Measurements from ENCODE around the gene SAFB2. TPM values are rescaled to one million over a fixed set of nuclear protein-coding genes. Genes with fewer than 3 reads are reported as not detected.

Gene SAFB2
- total RNA-seq, 4 donors from 2014 or later = 59.5 to 200 (median 121) TPM

DNA sequence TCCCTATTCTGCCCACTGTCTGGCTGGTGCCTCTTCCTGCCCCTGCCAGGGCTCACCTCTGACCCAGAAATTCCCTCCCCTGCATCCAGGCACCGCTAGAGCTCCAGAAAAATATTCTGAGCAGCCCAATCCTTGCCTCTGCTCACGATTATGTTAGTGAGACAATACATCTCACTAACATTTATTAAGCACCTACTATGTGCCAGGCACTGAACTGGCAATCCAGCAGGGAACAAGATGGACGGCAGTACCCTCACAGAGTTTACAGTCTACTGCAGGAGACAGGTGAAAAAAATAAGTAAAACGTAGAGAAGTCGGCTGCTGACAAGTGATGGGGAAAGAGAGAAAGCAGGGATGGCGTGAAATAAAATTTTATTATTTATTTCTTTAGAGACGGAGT is 60.3 kb downstream of the SAFB2 start:
- Histone ChIP-seq H3K9me3 (peaks cover 0 to 8% (median 4%) of the 10 kb centered on the region in 4 donors), H3K4me3 (no peak overlapping the region), H3K4me1 (no peaks in the 10 kb centered on the region), H3K36me3 (no peaks in the 10 kb centered on the region), H3K27me3 (peaks cover 0 to 1% of the 10 kb centered on the region in 2 donors), H3K27ac (no peak overlapping the region)
- DNase-seq = no peak
- TF ChIP-seq, protein P1, sequence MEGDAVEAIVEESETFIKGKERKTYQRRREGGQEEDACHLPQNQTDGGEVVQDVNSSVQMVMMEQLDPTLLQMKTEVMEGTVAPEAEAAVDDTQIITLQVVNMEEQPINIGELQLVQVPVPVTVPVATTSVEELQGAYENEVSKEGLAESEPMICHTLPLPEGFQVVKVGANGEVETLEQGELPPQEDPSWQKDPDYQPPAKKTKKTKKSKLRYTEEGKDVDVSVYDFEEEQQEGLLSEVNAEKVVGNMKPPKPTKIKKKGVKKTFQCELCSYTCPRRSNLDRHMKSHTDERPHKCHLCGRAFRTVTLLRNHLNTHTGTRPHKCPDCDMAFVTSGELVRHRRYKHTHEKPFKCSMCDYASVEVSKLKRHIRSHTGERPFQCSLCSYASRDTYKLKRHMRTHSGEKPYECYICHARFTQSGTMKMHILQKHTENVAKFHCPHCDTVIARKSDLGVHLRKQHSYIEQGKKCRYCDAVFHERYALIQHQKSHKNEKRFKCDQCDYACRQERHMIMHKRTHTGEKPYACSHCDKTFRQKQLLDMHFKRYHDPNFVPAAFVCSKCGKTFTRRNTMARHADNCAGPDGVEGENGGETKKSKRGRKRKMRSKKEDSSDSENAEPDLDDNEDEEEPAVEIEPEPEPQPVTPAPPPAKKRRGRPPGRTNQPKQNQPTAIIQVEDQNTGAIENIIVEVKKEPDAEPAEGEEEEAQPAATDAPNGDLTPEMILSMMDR (IDR thresholded peaks at IDR 0.05) = no peak

DNA sequence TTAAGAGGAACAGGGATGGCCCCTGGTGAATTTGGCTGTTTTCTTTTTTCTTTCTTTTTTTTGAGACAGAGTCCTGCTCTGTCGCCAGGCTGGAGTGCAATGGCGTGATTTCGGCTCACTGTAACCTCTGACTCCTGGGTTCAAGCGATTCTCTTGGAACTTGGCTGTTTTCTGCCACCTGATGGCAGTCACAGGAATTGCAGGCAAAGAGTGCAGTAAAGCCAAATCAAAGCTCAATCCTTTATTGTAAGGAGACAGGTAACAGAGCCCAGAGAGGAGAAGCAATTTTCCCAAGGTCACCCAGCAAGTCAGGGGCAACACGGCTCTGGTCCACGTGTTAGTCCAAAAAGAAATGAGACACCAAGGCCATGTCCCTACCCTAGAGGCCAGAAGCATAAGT is 61.0 kb downstream of the SAFB2 start:
- Histone ChIP-seq H3K27me3 (no peaks in the 10 kb centered on the region), H3K36me3 (no peaks in the 10 kb centered on the region), H3K27ac (no peak overlapping the region), H3K4me1 (no peaks in the 10 kb centered on the region), H3K4me3 (no peak overlapping the region), H3K9me3 (peaks cover 0 to 8% (median 4%) of the 10 kb centered on the region in 4 donors)
- DNase-seq = no peak
- TF ChIP-seq POLR2A (IDR thresholded peaks at IDR 0.05) = no peak
- TF ChIP-seq, protein P1 (IDR thresholded peaks at IDR 0.05) = peak in 3 of 6 experiments; percentile 15 to 36 (median 33)

DNA sequence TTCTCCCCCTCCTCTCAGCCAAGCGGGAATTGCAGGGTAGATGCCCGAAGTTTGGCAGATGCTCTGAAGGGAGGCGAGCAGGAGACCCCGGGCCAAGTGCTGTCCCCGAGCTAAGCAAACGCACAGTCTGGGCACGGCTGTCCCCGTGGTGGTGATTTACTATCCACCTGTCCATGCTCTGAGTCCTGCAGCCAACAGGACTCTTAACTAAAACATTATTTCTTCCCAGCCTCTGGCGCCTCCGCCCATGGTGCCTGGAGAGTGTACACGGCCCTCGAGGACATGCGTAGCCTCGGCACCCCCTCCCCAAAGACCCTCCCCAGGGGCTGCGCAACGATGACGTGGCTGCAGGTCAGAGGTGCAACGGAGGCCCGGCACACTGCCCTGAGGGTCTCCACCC is 62.4 kb downstream of the SAFB2 start:
- Histone ChIP-seq H3K27ac (no peak overlapping the region), H3K9me3 (peaks cover 0 to 8% (median 4%) of the 10 kb centered on the region in 4 donors), H3K36me3 (no peaks in the 10 kb centered on the region), H3K4me1 (no peaks in the 10 kb centered on the region), H3K27me3 (no peaks in the 10 kb centered on the region), H3K4me3 (no peak overlapping the region)
- DNase-seq = no peak
- TF ChIP-seq, protein P1 (IDR thresholded peaks at IDR 0.05) = no peak
- no peak for TF ChIP-seq POLR2A (IDR thresholded peaks at IDR 0.05)

DNA sequence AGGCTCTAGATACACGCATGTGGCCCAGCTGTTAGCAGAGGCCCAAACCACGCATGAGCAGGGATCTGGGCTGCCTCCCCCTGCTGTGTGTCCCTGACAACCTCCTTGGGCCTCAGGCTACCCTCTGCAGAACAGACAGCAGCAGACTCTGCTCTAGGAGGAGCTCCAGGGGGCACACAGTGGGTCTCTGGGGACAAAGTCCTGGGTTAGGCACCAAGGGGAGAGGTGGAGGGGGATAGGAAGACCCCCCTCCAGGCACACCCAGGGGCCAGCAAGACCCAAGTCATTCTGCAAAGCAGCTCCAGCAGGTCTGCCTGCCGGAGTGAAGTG is 62.8 kb downstream of the SAFB2 start:
- no peak overlapping the region for H3K27ac ChIP-seq
- no peaks in the 10 kb centered on the region for H3K4me1 ChIP-seq
- H3K4me3 ChIP-seq = no peak overlapping the region
- H3K27me3 ChIP-seq = no peaks in the 10 kb centered on the region
- H3K36me3 ChIP-seq = no peaks in the 10 kb centered on the region
- peaks cover 0 to 8% (median 4%) of the 10 kb centered on the region in 4 donors for H3K9me3 ChIP-seq
- DNase-seq = no peak
- no peak for TF ChIP-seq POLR2A (IDR thresholded peaks at IDR 0.05)
- TF ChIP-seq, protein P1 (IDR thresholded peaks at IDR 0.05) = no peak

DNA sequence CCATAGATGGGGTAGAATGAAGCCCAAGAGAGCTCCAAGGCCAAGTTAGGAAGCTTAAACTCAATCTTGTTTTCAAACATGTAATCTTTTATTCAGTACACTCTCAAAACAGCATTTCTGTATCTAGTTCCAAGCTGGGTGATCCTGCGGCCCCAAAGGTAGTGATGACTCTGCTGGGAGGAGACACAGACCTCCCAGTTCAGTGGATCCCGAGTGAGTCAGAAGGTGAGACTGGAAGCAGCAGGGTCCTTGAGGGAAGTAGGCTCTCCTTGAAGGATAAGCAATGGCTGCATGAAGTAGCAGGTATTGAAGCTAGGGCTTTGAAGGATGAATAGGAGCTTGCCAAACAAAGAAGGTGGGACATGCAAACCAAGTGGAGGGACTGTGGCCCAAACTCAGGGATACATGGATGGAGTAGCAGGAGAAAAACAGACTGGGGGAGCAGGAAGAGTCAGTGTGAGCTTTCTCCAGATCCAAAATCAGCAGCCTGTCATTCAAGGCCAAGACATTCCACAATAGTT is 64.4 kb downstream of the SAFB2 start:
- H3K27me3 ChIP-seq = no peaks in the 10 kb centered on the region
- TF ChIP-seq, protein P1 (IDR thresholded peaks at IDR 0.05) = no peak
- no peak for TF ChIP-seq POLR2A (IDR thresholded peaks at IDR 0.05)
- H3K4me3 ChIP-seq = no peak overlapping the region
- no peaks in the 10 kb centered on the region for H3K36me3 ChIP-seq
- H3K27ac ChIP-seq = no peak overlapping the region
- DNase-seq = no peak
- H3K9me3 ChIP-seq = peaks cover 0 to 8% (median 4%) of the 10 kb centered on the region in 4 donors
- H3K4me1 ChIP-seq = no peaks in the 10 kb centered on the region

DNA sequence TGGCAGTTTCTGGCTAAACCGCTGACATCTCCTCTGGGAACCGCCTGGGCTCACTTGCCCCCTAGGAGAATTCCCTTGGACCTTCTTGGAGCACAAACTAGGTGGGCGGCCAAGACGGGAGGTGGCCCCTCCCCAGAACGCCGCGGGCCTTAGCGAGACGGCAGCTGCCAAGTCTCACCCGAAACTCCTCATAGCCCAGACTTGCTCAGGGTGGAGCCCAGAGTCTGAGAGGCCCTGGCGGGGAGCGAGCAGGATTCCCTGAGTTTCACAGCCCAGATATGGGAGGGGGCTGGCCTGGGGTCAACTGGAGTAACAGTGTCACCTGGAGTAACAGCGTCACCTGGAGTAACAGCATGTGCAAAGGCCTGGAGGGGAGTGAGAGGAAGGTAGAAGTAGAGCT is 64.9 kb downstream of the SAFB2 start:
- H3K36me3 ChIP-seq = no peaks in the 10 kb centered on the region
- peaks cover 0 to 8% (median 4%) of the 10 kb centered on the region in 4 donors for H3K9me3 ChIP-seq
- H3K27ac ChIP-seq = no peak overlapping the region
- TF ChIP-seq, protein P1 (IDR thresholded peaks at IDR 0.05) = no peak
- no peak for TF ChIP-seq POLR2A (IDR thresholded peaks at IDR 0.05)
- no peak for DNase-seq
- H3K4me1 ChIP-seq = no peaks in the 10 kb centered on the region
- H3K4me3 ChIP-seq = no peak overlapping the region
- no peaks in the 10 kb centered on the region for H3K27me3 ChIP-seq
